OCI-LY3 (cell line): ENCODE data around the gene SOX5.

Source experiments
- H2AFZ ChIP-seq: fragments of 200-600, 300-600 bp; shearing (Covaris generic); 2 replicates; pipeline ENCODE4 v1.6.0; 2014; ENCODE audit warnings: antibody characterized with exemption, low read depth, low read length
- H3K27ac ChIP-seq: fragments of 200-600, 300-600 bp; sonication (generic); 2 replicates; pipeline ENCODE4 v1.5.1; 2014; ENCODE audit warnings: mild to moderate bottlenecking, low read length, moderate library complexity, mixed read lengths
- H3K27me3 ChIP-seq: fragments of 200-600, 300-600 bp; sonication (generic); 2 replicates; pipeline ENCODE4 v1.6.1; 2014; ENCODE audit warnings: low read depth, low read length, mixed read lengths
- H3K36me3 ChIP-seq: fragments of 200-600, 300-600 bp; sonication (generic); replicated peaks from 2 replicates; pipeline ENCODE3; 2014; ENCODE audit warnings: low read depth, low read length, mixed read lengths
- H3K4me1 ChIP-seq: fragments of 300-600, 200-600 bp; sonication (generic); 2 replicates; pipeline ENCODE4 v1.6.1; 2014; ENCODE audit warnings: low read length, mixed read lengths
- H3K4me2 ChIP-seq: fragments of 200-600, 300-600 bp; sonication (generic); 2 replicates; pipeline ENCODE4 v1.6.1; 2014; ENCODE audit warnings: low read length, mixed read lengths
- H3K4me3 ChIP-seq: fragments of 300-600, 200-600 bp; sonication (generic); 2 replicates; pipeline ENCODE4 v1.5.1; 2014; ENCODE audit warnings: antibody characterized with exemption, mild to moderate bottlenecking, low read length, moderate library complexity
- H3K79me2 ChIP-seq: fragments of 300-600, 200-600 bp; shearing (Covaris generic); 2 replicates; pipeline ENCODE4 v1.6.1; 2014; ENCODE audit warnings: mild to moderate bottlenecking, low read length, mixed read lengths
- H3K9ac ChIP-seq: fragments of 300-600, 200-600 bp; shearing (Covaris generic); 2 replicates; pipeline ENCODE4 v1.6.0; 2014; ENCODE audit warnings: mild to moderate bottlenecking, low read length, moderate library complexity
- H3K9me3 ChIP-seq: fragments of 200-600, 300-600 bp; shearing (Covaris generic); 2 replicates; pipeline ENCODE4 v1.6.1; 2014; ENCODE audit warnings: low read length, mixed read lengths; ENCODE audit not compliant: insufficient read depth
- H4K20me1 ChIP-seq: fragments of 200-600, 300-600 bp; sonication (generic); 2 replicates; pipeline ENCODE4 v1.6.1; 2016; ENCODE audit warnings: low read length, mixed read lengths; ENCODE audit not compliant: insufficient read depth
- CTCF ChIP-seq: fragments of 200-600, 300-600 bp; sonication (generic); IDR thresholded peaks from 2 replicates; pipeline ENCODE4 v1.5.1; 2014; ENCODE audit warnings: antibody characterized with exemption, low read length, low read depth
- EZH2phosphoT487 ChIP-seq: fragments of 200-600 bp; shearing (Covaris generic); IDR thresholded peaks from 2 replicates; pipeline ENCODE4 v1.6.1; 2018; ENCODE audit warnings: antibody characterized with exemption, mixed run types, low read depth

SOX5 gene

DNA sequence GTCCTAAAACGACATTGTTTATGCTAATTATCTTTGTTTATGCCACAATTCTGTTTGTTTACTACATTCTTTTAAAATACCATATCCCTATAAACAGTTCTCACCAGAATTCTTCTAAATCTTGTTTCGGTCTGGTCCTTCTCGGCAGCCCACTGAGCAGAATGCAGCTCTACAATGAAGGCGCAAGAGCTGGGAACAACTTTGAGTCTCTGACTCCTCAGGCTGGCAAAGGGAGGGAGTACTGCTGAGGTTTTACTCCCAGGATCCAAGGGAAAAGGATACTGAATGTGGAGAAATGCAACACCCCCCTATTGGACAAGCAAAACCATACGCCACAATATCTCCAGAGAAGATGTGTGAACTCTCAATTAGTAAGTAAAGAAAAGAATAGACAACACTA is 5.4 kb downstream of the SOX5 start:
- TF ChIP-seq CTCF = no peak
- no peak for TF ChIP-seq EZH2phosphoT487
- Histone ChIP-seq H3K27ac (no peak overlapping the region), H3K4me1 (no peaks in the 10 kb centered on the region), H4K20me1 (peaks cover 45% of the 10 kb centered on the region), H3K36me3 (no peaks in the 10 kb centered on the region), H3K4me2 (no peak overlapping the region), H2AFZ (no peak overlapping the region), H3K27me3 (no peaks in the 10 kb centered on the region), H3K9me3 (no peaks in the 10 kb centered on the region), H3K79me2 (peaks cover 11% of the 10 kb centered on the region; the same call in 1 of the 2 replicates), H3K4me3 (no peak overlapping the region), H3K9ac (no peak overlapping the region)

- peaks cover 39% of the 10 kb centered on the region for H4K20me1 ChIP-seq
- no peaks in the 10 kb centered on the region for H3K36me3 ChIP-seq
- no peak overlapping the region for H3K27ac ChIP-seq
- H3K4me1 ChIP-seq = no peaks in the 10 kb centered on the region
- TF ChIP-seq EZH2phosphoT487 (no peak), CTCF (no peak)
- no peak overlapping the region for H3K4me3 ChIP-seq
- H3K9ac ChIP-seq = no peak overlapping the region
- no peak overlapping the region for H3K4me2 ChIP-seq
- no peak overlapping the region for H2AFZ ChIP-seq
- peaks cover 11% of the 10 kb centered on the region; the same call in 1 of the 2 replicates for H3K79me2 ChIP-seq
- H3K27me3 ChIP-seq = no peaks in the 10 kb centered on the region
- no peaks in the 10 kb centered on the region for H3K9me3 ChIP-seq
Observed at GRCh38 chr12:23942841-23943240, 6.6 kb downstream of the SOX5 start.

DNA sequence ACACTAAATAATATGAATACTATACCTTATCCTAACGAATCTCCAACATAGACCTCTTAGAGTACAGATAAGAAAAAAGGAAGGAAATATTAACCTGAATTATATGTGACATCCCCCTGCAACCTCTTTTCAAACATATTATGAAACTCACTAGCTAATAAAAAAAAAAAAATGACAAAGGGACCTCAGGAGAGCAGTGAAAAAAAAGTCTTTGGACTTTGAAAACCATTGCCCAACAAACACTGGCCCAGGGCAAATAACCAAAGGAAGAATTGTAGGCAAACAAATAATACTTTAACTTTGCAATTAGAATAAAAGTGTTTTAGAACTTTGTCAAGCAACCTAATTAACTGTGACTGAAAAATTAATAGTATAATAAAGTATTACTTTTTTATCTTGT is 7.7 kb downstream of the SOX5 start:
- Histone ChIP-seq H3K27ac (no peak overlapping the region), H3K27me3 (no peaks in the 10 kb centered on the region), H2AFZ (no peak overlapping the region), H3K4me3 (no peak overlapping the region), H3K9ac (no peak overlapping the region), H4K20me1 (peaks cover 49% of the 10 kb centered on the region), H3K79me2 (peaks cover 11% of the 10 kb centered on the region; the same call in 1 of the 2 replicates), H3K9me3 (no peaks in the 10 kb centered on the region), H3K4me2 (no peak overlapping the region), H3K36me3 (no peaks in the 10 kb centered on the region), H3K4me1 (no peaks in the 10 kb centered on the region)
- TF ChIP-seq EZH2phosphoT487 (no peak), CTCF (no peak)

DNA sequence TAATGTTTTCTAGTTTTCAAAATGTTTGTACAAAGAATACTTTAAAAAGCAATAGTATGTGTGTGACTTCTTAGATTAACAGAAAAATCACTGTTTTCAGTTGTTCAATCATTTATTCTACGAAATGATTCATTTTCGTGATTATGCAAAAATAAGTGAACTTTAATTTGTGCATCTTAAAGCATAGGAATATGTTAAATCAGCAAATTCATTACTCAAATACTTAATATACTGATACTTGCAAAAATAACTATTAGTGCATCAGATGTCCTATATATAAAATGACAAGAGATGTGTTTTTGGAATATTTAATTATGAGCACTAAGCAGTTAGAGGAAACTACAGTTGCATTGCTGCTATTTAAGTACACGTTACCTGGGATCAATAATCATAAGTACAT is 11.0 kb downstream of the SOX5 start:
- TF ChIP-seq CTCF = no peak
- no peak for TF ChIP-seq EZH2phosphoT487
- Histone ChIP-seq H3K9me3 (no peaks in the 10 kb centered on the region), H3K36me3 (peaks cover 2% of the 10 kb centered on the region), H3K4me2 (no peak overlapping the region), H3K9ac (no peak overlapping the region), H2AFZ (no peak overlapping the region), H4K20me1 (peaks cover 46% of the 10 kb centered on the region), H3K27me3 (no peaks in the 10 kb centered on the region), H3K27ac (no peak overlapping the region), H3K4me1 (no peaks in the 10 kb centered on the region), H3K79me2 (peaks cover 6% of the 10 kb centered on the region; the same call in 1 of the 2 replicates), H3K4me3 (no peak overlapping the region)
